Measurements from ENCODE around the gene PVALEF. TPM values are rescaled to one million over a fixed set of nuclear protein-coding genes. Genes with fewer than 3 reads are reported as not detected.

PVALEF gene
- total RNA-seq, 1 experiment from 2014 or later = not detected

DNA sequence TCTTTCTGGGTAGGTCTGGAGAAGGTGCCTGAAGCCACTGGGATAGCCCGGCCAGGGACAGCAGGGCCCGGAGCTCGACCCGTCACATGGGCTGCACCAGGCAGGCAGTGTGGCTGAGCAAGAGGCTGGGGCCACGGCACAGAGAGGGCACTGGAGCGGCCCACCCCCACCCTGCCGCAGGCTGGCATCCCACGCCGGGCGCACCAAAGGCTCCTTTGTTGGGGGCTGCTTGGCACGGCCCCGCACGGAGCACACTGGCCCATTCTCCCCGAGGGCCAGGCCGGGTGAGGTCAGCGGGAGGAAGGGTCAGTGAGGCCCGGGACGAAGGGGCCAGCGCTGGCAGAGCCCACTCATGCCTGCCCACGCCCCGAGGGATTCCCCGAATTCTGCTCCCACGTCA is 36.5 kb upstream of the PVALEF start:
- DNase-seq (ENCODE audit: low read depth) = no peak

DNA sequence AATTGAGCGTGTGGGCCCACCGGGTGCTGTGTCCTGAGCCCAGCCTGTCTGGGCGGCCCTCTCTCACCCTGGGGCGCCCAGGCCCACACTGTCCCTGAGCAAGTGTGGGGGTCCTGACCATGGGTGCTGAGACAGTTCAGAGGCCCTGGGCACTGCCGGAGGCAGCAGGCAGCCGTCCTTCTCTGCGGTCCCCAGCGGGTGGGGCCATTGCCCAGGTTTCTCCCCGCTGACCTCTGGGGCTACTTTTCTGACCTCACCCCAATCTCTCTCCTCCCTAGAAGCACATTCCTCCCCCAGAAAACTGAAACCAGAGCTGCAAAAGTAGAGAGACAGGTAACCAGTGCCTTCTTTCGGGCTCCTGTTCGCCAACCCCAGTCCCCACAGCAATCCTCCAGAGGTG is 36.0 kb upstream of the PVALEF start:
- no peak for DNase-seq (ENCODE audit: low read depth)

DNA sequence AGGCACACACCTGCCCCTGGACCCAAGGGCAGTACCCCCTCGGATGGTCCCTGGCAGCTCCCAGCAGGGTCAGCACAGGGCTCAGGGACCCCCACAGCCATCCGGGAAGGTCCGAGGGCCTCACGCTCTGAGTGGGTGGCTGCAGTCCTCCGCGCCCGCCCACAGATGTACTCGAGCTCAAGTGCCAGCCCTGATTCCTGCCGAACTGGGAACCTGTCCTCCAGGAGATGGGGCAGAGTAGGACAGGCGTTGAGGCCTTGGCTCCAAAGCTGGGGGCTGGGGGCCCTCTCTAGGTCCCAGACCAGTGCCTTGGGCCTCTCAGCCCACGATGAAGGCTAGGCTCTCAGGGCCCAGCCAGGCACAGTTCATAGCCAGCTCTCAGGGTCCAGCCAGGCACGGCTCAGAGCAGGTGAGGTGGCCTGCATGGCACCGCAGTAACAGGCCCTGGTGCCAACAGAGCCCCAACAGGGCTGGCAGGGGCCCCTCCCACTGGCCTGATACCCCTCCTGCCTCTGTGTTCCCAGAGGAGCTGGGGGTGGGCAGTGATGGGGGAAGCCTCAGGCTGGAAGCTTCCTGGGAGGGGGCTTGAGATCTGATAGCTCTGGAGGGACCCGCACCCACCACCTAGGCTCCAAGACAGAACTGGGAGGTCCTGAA is 35.5 kb upstream of the PVALEF start:
- no peak for DNase-seq (ENCODE audit: low read depth)

DNA sequence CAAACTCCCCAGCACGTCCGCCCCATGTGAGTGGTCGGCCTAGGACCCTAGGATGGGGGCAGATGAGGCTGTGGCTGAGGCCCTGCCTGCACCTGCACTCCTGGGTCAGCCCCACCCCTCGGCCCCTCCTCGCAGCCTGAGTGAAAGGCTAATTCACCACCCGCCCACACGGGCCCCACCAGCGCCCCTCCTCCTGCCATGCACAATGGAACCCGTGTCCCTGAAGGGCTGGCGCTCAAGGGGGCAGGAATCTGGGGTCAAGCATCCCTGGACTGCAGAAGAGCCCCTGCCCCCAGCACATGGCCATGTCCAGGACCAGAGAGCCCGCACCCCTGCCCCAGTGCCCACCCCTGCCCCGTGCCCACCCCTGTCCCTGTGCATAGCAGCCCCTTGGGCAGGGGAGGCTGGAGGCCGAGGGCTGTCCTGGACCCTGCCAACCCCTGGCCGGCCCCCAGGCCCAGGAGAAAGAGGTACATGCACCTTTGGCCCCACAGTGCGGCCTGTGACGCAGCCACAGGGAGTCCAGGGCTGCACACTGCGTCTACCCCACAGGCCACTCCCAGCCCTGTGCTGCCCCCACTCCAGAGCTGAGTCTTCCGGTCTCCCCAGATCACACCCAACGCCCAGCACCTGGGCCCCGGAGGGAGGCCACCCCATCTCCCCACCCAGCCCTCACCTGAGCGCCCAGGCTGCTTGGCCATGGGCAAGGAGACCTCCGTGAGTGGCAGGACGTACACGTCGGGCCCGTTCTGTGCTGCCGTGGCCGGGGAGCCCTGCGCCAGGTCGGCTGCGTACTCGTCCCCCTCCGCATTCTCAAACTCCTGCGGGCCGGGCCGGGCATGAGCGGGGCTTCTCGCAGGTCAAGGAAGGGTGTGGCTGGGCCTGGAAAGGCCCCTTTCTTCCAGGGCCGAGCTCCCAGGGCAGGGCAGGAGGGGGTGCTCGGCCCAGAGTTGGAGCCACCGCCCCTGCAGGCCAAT is 34.6 kb upstream of the PVALEF start:
- no peak for DNase-seq (ENCODE audit: low read depth)

DNA sequence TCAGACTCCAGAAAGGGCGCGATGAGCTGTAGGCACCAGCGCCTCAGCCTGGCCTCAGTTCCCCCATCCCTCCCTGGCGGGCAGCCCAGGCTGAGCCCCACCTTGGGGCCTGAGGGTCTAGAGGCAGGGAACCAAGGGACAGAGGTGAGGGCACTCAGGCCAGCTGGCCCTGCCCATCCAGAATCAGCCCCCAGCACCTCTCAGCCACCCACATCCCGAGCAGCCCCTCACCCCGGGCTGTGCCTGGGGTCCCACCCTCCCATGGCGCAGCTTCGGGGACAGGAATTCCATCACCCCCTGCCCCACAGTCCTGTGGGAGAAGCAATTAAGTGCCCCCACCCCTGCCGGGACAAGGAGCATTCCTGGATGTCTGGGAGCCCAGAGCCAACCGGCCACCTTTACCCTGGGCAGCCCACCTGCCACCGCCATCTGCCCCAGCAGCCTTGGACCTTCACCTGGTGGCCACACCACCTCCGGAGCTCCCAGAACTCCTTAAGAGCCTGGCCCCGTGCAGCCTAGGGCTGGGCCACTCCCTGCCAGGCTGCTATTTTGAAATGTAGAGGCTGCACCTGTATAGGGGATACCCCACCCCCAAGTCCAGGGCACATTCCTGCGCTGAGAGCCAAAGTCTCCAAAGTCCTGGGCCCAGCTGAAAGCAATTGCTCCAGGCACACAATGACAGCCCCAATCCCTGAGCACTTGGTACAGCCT is 33.7 kb upstream of the PVALEF start:
- no peak for DNase-seq (ENCODE audit: low read depth)

DNA sequence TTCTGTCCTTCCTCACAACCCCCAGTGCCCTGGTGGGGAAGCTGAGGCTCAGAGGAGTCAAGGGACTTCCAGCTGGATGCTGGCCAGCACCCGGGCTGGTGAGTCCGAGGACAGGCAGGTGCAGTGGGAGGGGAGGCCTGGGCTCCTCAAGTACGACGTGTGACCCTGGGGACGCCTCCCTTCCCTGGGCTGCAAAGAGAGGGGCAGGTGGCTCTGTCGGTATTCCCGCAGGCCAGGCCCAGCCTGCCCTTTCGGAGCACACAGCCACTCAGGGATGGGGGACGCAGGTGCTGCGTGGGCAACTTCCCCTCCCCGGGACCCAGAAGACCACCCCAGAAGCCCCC is 33.1 kb upstream of the PVALEF start:
- DNase-seq (ENCODE audit: low read depth) = no peak

DNA sequence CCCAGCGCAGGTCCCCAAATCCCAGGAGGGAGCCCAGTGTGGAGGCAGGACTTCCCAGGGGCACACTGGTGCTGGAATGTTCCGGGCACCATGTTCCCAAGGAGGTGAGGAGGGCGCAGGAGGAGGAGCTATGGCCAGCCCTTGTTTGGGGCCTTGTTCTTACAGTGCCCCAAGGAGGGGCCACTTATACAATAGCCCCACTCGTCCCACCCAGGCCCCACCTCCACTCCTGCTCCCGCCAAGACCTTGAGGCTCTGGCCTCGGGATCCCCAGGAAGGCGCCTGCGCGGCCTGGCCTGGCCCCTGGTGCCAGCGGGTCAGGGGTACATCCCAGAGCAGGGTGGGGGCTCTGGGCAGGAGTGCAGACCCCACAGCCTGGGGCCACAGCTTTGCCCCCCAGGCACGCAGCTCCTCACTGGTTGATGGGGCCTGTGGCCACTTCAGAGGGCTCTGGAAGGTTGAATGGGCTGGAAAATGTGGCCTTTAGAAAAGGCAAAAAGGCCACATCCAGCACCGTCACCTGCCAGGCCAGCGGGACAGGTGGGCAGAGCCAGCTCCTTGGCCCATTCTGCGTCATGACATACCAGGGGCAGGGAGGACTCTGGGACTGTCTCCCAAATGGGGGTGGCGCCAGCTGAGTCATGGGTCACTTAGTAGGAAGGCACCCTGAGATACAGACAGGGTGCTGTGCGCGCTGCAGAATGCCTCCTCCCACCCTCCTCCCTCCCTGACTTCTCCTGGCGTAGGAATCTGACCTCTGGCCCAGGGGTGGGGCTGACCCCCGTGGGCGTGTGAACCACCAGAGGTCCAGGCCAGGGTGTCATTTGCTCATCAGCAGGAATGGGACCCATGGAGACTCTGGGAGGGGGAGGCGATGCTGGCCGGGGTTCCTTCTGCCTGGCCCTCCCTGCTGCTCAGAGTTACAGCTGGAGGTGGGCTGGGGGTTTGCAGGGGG is 32.3 kb upstream of the PVALEF start:
- DNase-seq (ENCODE audit: low read depth) = no peak

DNA sequence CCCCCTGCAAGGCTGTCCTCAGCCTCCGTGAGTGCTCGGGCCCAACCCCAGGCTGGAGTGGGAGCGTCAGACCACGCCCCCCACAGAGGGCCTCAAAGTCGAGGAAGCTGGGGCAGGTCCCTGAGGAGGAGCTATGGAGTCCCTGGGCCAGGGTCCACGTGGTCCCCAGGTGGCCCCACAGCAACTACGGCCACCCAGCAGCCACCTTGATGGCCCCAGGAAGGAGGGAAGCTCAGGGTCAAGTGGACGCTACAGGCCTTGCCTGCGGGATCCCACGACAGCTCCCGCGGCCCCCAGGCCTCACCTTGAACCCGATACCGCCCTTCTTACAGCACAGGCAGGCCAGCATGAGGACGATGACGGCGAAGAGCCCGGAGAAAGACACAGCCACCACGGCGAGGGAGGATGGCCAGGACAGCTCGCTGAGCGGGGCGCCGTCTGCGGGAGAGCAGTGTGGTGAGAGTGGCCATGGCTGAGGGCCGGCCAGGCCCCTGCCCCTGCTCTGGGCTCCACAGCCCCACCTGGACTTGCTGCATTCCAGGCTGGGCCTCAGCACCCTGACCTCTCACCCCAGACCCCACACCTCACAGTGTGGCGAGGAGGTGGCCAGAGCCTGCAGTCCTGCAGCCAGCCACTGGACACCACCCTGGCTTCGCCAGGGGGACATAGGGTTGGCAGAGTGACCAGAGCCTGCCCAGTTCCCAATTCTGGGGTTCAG is 31.1 kb upstream of the PVALEF start:
- DNase-seq (ENCODE audit: low read depth) = no peak

DNA sequence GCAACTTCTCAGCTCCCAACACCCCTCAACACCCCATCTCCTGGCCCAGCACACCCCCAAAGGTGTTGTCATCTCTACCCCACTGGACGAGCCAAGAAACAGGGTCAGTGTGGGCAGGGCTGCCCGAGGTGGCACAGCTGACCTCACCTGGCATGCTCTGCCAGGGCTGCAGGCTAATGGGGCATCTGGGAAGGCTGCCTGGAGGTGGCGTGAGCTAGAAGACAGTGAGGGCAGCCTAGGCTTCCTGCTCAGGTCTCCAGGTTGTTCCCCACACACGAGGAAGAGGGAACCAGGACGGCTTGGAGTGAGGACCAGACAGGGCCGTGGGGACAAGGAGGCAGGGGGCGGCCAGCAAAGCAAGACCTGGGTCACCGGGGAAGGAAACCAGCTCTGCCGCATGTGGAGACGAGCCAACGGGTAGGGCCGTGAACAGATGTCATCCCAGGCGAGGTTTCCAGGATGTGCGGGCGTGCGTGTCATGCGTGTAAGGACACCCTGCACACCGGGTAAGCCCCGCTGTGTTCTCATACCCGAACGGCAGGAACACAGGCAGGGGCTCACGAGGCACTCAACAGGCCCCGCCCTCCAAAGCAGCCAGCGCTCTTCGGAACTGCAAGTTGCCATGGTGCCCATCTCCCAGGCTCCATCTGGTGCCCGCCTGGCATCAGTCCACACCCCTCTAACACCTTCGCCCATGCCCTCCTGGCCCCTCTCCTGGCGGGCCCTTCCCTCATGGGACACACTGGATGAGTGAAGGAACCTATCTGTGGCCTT is 29.6 kb upstream of the PVALEF start:
- no peak for DNase-seq (ENCODE audit: low read depth)

DNA sequence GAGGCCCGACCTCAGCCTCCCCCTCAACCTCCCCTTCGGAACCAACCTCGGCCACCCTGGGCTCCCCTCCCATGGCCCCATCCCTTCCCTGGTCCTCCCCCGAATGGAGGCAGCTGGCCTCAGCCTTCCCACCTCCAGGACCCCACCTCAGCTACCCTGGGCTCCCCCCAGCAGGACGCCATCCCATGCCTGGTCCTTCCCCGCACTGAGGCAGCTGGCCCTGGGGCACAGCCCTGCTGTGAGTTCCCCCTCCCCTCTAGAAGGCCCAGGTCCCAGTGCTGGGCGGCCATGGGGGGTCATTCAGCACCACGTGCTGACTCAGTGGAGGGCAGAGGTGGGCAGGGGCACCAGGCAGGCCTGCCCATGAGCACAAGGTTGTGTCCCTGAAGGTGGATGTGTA is 28.9 kb upstream of the PVALEF start:
- DNase-seq (ENCODE audit: low read depth) = no peak

DNA sequence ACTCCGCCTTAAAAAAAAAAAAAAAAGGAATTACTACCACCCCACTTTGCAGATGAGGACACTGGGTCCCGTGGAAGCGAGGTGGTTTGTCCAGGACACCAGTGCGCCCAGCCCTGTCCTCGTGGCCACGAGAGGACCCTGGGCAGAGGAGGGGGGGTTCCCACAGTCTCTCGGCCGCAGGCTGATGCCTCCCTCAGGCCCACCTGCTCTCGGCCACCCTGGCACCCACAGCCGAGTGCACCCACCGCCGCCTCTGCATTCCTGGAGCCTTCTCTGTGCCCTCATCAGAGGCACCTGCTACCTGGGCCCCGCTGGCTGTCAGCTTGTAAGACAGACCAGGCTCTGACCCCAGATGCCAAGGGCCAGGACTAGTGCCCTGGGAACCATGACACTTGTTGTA is 28.1 kb upstream of the PVALEF start:
- DNase-seq (ENCODE audit: low read depth) = no peak

DNA sequence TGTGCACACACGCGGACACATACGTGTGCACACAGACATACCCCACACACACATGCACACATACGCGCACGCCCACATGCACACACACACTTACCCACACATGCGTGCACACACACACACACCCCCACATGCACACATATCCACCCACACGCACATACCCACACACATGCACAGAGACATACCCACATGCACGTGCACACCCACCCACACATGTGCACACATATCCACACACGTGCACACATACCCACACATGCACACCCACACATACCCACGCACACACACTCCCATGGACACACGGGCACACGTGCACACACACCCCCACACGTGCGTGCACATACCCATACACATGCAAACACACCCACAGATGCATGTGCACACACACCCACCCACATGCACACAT is 27.2 kb upstream of the PVALEF start:
- no peak for DNase-seq (ENCODE audit: low read depth)

DNA sequence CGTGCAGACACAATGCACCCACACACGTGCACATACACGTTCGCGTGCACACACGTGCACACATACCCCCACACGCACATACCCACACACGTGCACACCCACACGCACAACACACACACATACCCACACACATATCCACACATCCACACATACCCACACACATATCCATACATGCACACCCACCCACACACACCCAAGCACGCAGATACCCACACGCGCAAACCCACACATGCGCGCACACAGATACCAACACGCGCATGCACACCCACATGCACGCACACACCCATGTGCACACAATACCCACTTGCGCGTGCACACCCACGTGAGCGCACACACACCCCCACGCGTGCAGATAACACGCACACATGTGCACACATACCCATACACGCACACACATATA is 26.8 kb upstream of the PVALEF start:
- no peak for DNase-seq (ENCODE audit: low read depth)

DNA sequence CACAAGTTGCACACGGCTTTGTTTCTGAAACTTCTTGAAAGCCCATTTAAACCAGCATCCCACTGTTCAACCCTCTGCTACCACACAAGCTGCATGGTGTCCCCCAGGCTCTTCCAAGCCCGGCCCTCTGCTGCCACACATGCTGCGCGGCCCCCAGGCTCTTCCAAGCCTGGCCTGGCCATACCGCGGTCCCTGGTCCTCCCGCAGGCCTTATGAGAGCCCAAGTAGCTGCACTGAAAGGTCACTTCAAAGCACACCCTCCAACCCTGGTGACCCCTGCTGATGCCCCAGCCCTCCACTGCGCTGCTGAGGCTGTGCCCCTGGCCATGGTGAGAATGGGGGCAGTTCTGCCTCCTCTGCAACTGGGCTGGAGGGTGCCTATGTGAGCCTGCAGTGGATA is 25.9 kb upstream of the PVALEF start:
- DNase-seq (ENCODE audit: low read depth) = no peak

DNA sequence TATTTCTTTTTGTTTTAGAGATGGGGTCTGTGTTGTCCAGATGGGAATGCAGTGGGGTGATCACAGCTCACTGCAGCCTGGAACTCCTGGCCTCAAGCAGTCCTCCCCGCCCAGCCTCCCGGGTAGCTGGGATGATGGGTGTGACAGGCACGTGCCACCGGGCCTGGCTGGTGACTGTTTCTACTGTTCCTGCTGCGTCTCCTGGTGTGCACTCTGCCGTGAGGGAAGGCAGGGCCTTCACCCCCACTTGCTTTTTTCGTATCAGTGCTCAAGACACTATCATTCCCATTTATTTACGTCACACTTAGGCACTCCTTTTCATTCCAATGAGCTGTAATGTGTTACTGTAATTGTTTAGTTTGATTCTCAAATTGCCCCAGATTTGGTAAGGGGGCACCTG is 25.3 kb upstream of the PVALEF start:
- no peak for DNase-seq (ENCODE audit: low read depth)

DNA sequence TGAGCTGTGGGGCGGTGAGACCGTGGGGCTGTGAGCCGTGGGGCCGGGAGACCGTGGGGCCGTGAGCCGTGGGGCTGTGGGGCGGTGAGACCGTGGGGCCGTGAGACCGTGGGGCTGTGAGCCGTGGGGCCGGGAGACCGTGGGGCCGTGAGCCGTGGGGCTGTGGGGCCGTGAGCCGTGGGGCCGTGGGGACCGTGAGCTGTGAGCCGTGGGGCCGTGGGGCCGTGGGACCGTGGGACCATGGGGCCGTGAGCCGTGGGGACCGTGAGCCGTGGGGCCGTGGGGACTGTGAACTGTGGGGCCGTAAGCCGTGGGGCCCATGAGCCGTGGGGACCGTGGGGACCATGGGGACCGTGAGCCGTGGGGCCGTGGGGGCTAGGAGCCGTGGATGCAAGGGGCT is 24.6 kb upstream of the PVALEF start:
- no peak for DNase-seq (ENCODE audit: low read depth)

DNA sequence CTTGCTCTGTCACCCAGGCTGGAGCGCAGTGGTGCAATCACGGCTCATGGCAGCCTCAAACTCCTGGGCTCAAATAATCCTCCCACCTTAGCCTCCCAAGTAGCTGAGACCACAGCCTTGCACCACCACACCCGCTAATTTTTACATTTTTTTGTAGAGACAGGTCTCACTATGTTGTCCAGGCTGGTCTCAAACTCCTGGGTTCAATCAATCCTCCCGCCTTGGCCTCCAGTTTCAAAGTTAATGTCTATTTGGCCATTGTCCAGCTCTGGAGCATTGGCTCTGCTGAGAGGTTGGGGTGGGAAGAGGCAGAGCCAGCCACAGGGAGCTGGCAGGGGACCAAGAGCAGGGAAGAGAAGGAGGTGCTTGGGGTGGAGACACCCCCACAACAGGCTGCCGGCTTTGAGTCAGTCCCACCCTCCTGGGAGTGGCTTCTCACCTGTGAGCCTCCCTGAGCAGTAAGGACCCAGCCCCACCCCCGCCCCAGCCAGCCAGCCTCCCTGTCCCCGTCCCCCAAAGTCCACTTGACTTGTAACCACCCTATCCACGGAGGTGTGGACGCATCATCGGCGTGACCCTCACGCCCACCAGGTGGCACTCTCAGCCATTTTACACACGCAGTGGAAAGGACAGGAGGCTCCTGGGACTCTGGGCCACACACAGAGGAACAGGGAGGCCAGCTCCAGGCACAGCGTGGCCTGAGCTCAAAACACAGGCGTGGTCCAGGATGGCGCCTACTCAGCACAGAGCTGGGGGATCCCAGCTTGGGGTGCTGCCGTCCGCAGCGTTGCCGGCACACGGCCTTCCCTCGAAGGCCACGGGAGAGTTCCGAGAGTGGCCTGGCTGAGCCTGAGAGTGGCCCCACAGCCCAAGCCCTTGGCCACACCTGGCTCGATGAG is 22.8 kb upstream of the PVALEF start:
- DNase-seq (ENCODE audit: low read depth) = peak; percentile 70

DNA sequence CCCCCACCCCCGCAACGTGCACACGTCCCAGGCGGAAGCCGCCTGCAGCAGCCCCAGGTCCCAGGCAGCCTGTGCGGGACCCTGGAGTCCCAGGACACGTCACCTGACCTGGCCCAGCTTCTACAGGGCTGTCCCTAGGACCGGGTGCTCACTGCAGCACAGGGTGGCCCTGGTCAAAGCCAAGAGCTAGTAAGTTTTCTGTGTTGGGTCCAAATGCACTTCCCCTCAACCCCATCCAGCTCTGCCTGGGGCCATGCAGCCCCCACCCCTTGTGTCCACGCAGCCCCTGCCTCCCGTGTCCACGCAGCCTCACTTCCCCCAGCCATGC is 22.1 kb upstream of the PVALEF start:
- no peak for DNase-seq (ENCODE audit: low read depth)

DNA sequence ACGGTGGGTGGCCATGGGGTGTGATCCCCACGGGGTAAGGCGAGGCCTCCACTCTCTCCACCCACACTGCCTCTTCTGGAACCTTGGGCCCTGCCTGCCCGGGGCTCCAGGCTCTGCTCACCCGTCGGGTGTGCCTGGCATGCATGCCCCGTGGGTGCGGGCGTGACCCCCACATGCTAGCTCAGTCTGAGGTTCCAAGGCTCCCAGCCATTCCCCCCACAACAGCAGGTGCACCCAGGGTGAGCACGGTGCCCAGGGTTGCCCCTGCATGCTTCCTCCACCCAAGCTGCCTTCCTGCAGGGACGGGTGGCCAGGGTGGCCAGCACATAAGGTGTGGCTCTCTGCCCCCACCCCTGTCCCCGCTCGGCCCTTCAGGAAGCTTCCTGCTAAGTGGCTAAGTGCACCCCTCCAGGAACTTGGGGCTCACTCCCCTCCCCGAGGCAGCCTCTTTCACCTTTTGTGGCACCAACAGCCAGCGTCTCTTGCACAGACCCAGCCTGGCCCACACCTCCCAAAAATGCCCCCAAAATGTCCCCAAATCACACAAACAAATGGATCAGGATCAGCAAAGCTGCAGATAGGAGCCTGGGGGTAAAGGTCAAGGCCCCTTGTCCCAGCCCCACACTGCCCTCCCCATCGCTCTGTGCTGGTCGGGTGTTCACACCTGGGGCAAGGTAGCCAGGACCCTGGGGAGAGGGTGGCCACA is 21.4 kb upstream of the PVALEF start:
- no peak for DNase-seq (ENCODE audit: low read depth)
